Endothelial cell of umbilical vein (primary cell): Measurements from ENCODE around the gene DBNL. TPM values are rescaled to one million over a fixed set of nuclear protein-coding genes. Genes with fewer than 3 reads are reported as not detected.
"Not testable (repeated sequence)": the region's sequence is repeated elsewhere in the genome, so short reads cannot be mapped to it uniquely, and the experiment has no call there.

Experiments
- BruUV-seq: library from RNA; stranded (reverse); fragments of 400-500 nt; replicated peaks from 2 replicates; lab custom pipeline; 2021; lab: Mats Ljungman, UMichigan
- CTCF ChIA-PET: fragments of 300-600, 350-600 bp; sonication (Branson Sonifier 250); formaldehyde crosslinking; loops from one replicate; lab custom pipeline; 2021; ENCODE audit warnings: antibody characterized with exemption, inconsistent platforms; lab: Charles Lee
- POLR2A ChIA-PET: fragments of 300-600, 350-600 bp; sonication (Branson Sonifier 250); formaldehyde crosslinking; loops from one replicate; lab custom pipeline; 2021; ENCODE audit warnings: antibody characterized with exemption, inconsistent platforms; lab: Charles Lee
- DNase-seq: peaks from one replicate; pipeline ENCODE4 v3.0.0-alpha.2; 2011; ENCODE audit warnings: low read depth, low spot score
- FAIRE-seq: peaks from 2 replicates; lab custom pipeline; 2011; peaks lifted over from hg19 to GRCh38; lab: Jason Lieb, UNC
- H2AFZ ChIP-seq: 2 replicates; pipeline ENCODE4 v1.6.0; 2012; ENCODE audit warnings: low read depth, low read length, control low read depth, inconsistent platforms
- H3K27ac ChIP-seq: 2 replicates; pipeline ENCODE4 v1.5.1; 2011; ENCODE audit warnings: low read depth, mild to moderate bottlenecking, control low read depth, low read length, moderate library complexity; ENCODE audit not compliant: insufficient read depth
- H3K27me3 ChIP-seq, 2 experiments: 2 replicates each; pipeline versions ENCODE4 v1.6.0 to v1.6.1; 2011; ENCODE audit warnings: low read length in 2 of 2, mixed read lengths in 1 of 2; ENCODE audit not compliant: control insufficient read depth in 2 of 2, insufficient read depth in 2 of 2
- H3K36me3 ChIP-seq, 2 experiments: 2 replicates in 1 of 2; 3 replicates in 1 of 2; pipeline ENCODE4 v1.5.1; 2011; ENCODE audit warnings: low read length in 2 of 2, mild to moderate bottlenecking in 1 of 2, moderate library complexity in 1 of 2; ENCODE audit not compliant: control insufficient read depth in 2 of 2, insufficient read depth in 2 of 2; ENCODE audit errors: extremely low read depth in 1 of 2
- H3K4me1 ChIP-seq: 3 replicates; pipeline ENCODE4 v1.5.1; 2011; ENCODE audit warnings: mild to moderate bottlenecking, low read length; ENCODE audit not compliant: control insufficient read depth, insufficient read depth; ENCODE audit errors: extremely low read depth
- H3K4me2 ChIP-seq: 2 replicates; pipeline ENCODE4 v1.6.1; 2011; ENCODE audit warnings: low read length, control low read depth, mixed read lengths; ENCODE audit not compliant: insufficient read depth
- H3K4me3 ChIP-seq, 3 experiments: fragments of 200-600 bp in 1 of 3; sonication (generic), shearing (Covaris generic) in 1 of 3; replicated peaks in 1 of 3; 2 replicates each; pipeline ENCODE4 v1.5.1; 2011 to 2016; ENCODE audit warnings: control low read depth in 3 of 3, low read length in 3 of 3, mild to moderate bottlenecking in 2 of 3, inconsistent platforms in 1 of 3, low read depth in 1 of 3, moderate library complexity in 1 of 3; ENCODE audit not compliant: insufficient read depth in 1 of 3
- H3K79me2 ChIP-seq: 2 replicates; pipeline ENCODE4 v1.6.0; 2012; ENCODE audit warnings: low read length, inconsistent platforms; ENCODE audit not compliant: control insufficient read depth, insufficient read depth
- H3K9ac ChIP-seq: replicated peaks from 2 replicates; pipeline ENCODE3; 2011; ENCODE audit warnings: low read length, control low read depth; ENCODE audit not compliant: insufficient read depth; ENCODE audit errors: extremely low read depth
- H3K9me1 ChIP-seq: replicated peaks from 3 replicates; pipeline ENCODE4 v1.6.0; 2011; ENCODE audit warnings: mild to moderate bottlenecking, low read length; ENCODE audit not compliant: control insufficient read depth, insufficient read depth; ENCODE audit errors: extremely low read depth
- H3K9me3 ChIP-seq: replicated peaks from 2 replicates; pipeline ENCODE4 v1.5.1; 2012; ENCODE audit warnings: low read length, inconsistent platforms; ENCODE audit not compliant: control insufficient read depth, insufficient read depth
- H4K20me1 ChIP-seq: replicated peaks from 2 replicates; pipeline ENCODE3; 2011; ENCODE audit warnings: mild to moderate bottlenecking, low read length; ENCODE audit not compliant: control insufficient read depth, insufficient read depth; ENCODE audit errors: extremely low read depth
- dilution Hi-C: fragments of 300-500 bp; cut with MboI; formaldehyde crosslinking; loops from one replicate; pipeline ENCODE4 v1.15.0; 2019; ENCODE audit warnings: low sequenced_read_pairs; ENCODE audit not compliant: extremely low pct_ligation_motif_present
- intact Hi-C: fragments of 100-400 bp; cut with micrococcal nuclease; formaldehyde crosslinking; loops from one replicate; pipeline ENCODE4 v1.10.0; 2022
- polyA plus RNA-seq, 4 experiments: library from polyadenylated mRNA; depleted of rRNA in 3 of 4; stranded (reverse) in 3 of 4; unstranded in 1 of 4; fragments of >200 nt; gene quantifications; 2 replicates each; pipeline versions ENCODE4 v1.2.1 to v1.2.3, GENCODE V29; 2011 to 2012; ENCODE audit warnings: missing spikeins in 1 of 4
- total RNA-seq: library from RNA; stranded (reverse); gene quantifications from 2 replicates; pipeline ENCODE4 v1.2.3, GENCODE V29; 2021

DBNL gene
- total and polyA plus RNA-seq, 2 donors (not counting 3 experiments of a cell fraction or from before 2014, with no cell fraction given): 94.0 to 123 TPM

DNA sequence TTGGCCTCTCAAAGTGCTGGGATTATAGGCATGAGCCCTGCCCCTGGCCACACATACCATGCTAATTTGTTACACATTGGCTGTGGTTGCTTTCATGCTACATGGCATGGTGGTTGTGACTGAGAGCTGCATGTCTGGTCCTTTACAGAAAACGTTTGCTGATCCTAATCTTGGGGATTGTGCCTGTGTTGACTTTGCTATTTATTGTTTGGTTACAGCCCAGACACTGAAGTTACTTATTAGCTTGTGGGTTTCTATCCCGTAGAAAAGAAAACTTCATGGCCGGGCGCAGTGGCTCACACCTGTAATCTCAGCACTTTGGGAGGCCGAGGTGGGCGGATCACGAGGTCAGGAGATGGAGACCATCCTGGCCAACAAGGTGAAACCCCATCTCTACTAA lies 22.4 kb upstream of the DBNL start:
- H3K27me3 ChIP-seq, H3K4me1 ChIP-seq, BruUV-seq, H3K9me3 ChIP-seq, CTCF ChIA-PET, H2AFZ ChIP-seq, H3K27ac ChIP-seq, H3K36me3 ChIP-seq, intact Hi-C loops, H3K4me3 ChIP-seq, H3K79me2 ChIP-seq, H3K9ac ChIP-seq, dilution Hi-C loops, H3K4me2 ChIP-seq, FAIRE-seq, DNase-seq, H4K20me1 ChIP-seq, H3K9me1 ChIP-seq: not testable (repeated sequence)
- POLR2A ChIA-PET: interaction anchor here (0.7 kb wide), 1 partner anchor 1747 kb away, joined by 3 read pairs; no protein-coding TSS in a partner anchor

DNA sequence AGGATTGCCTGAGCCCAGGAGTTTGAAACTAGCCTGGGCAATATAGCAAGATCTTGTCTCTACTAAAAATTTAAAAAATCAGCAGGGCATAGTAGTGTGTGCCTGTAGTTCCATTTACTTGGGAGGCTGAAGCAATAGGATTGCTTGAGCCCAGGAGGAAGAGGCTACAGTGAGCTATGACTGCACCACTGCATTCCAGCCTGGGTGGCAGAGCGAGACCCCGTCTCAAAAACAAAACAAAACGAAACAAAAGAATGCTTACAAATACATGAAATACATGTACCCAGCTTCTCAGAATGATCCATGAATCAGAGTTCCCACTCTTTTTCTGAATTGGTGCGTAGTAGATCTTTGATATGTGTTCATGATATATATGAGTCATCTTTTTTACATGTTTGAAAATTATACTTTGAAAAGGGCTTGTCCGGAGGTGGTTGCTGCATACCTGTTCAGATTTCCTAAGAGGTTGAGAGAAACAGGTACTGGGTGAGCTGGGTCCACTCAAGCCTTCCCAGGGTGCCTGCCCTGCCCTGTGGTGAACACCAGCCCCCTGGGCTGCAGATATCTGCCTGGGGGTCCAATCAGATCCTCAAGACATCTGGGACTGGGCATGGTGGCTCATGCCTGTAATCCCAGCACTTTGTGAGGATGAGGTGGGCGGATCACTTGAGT lies 21.6 kb upstream of the DBNL start:
- H3K79me2 ChIP-seq, H2AFZ ChIP-seq, H3K4me2 ChIP-seq, DNase-seq, H3K27me3 ChIP-seq, H3K36me3 ChIP-seq, dilution Hi-C loops, H3K9me1 ChIP-seq, CTCF ChIA-PET, intact Hi-C loops, POLR2A ChIA-PET, H4K20me1 ChIP-seq, H3K4me3 ChIP-seq, BruUV-seq, H3K27ac ChIP-seq, H3K9me3 ChIP-seq, H3K9ac ChIP-seq, H3K4me1 ChIP-seq, FAIRE-seq: not testable (repeated sequence)

DNA sequence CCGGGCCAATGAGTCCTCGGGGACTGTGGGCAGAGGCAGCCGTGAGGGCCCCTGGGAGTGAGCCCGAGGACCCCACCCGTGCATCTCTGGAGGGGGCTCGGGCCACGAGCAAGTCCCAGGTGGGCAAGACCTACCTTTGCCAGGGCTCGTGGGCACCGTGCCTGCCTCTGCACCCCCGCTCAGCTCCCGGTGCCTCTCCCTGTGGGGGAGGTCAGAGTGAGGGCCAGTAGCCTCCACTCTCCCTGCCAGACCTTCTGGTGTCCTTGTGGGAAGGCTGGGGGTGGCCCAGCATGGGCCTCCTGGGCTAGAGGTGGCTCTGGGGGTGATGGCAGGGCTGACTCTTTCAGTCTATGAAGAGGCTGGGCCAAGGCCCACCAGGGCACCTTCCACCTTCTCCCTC lies 15.1 kb upstream of the DBNL start:
- H3K9me3 ChIP-seq, H3K4me1 ChIP-seq, CTCF ChIA-PET, H3K9ac ChIP-seq, H4K20me1 ChIP-seq, intact Hi-C loops, H3K79me2 ChIP-seq, H3K4me2 ChIP-seq, POLR2A ChIA-PET, H3K9me1 ChIP-seq, H3K27me3 ChIP-seq, DNase-seq, FAIRE-seq, H3K27ac ChIP-seq, H3K36me3 ChIP-seq, dilution Hi-C loops, BruUV-seq, H3K4me3 ChIP-seq, H2AFZ ChIP-seq: not testable (repeated sequence)

DNA sequence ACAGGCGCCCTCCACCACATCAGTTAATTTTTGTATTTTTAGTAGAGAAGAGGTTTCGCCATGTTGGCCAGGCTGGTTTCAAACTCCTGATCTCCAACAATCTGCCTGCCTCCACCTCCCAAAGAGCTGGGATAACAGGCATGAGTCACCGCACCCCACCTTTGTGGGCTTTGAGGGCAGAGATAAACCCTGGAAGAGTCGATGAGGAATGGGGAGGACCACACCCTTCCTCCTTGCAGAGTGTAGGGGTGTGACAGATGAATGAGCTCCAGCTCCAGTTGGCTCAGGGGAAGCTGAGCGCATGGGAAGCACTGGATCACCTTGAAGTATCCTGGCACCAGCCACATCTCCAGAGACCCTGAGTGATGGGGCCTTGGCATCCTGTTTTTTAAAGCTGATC lies 14.5 kb upstream of the DBNL start:
- DNase-seq, H3K4me1 ChIP-seq, H3K4me3 ChIP-seq, BruUV-seq, H3K79me2 ChIP-seq, FAIRE-seq, H3K9ac ChIP-seq, H3K9me1 ChIP-seq, H2AFZ ChIP-seq, CTCF ChIA-PET, H3K4me2 ChIP-seq, H3K27me3 ChIP-seq, H3K9me3 ChIP-seq, H3K36me3 ChIP-seq, intact Hi-C loops, H4K20me1 ChIP-seq, dilution Hi-C loops, H3K27ac ChIP-seq, POLR2A ChIA-PET: not testable (repeated sequence)
